Measurements from ENCODE around the gene SDK2.

The SDK2 gene

GRCh38 chr17:73609060-73609459 lies 35.2 kb downstream of the SDK2 start:
- DNase-seq, result no peak

GRCh38 chr17:73605444-73605843 lies 38.8 kb downstream of the SDK2 start:
- DNase-seq, result no peak

- no peak for DNase-seq
Measured at GRCh38 chr17:73604476-73604875, 39.8 kb downstream of the SDK2 start.

- DNase-seq, result no peak
Measured at GRCh38 chr17:73603971-73604370, 40.3 kb downstream of the SDK2 start.

- no peak for DNase-seq
Measured at GRCh38 chr17:73600103-73600871, 44.0 kb downstream of the SDK2 start.

- no peak for DNase-seq
Measured at GRCh38 chr17:73599599-73599998, 44.6 kb downstream of the SDK2 start.

GRCh38 chr17:73598212-73598611 lies 46.0 kb downstream of the SDK2 start:
- no peak for DNase-seq

GRCh38 chr17:73595931-73596330 lies 48.3 kb downstream of the SDK2 start:
- no peak for DNase-seq

GRCh38 chr17:73595479-73595878 lies 48.8 kb downstream of the SDK2 start:
- DNase-seq, result no peak

GRCh38 chr17:73595068-73595467 lies 49.2 kb downstream of the SDK2 start:
- DNase-seq, result no peak

GRCh38 chr17:73594598-73594997 lies 49.6 kb downstream of the SDK2 start:
- no peak for DNase-seq

- no peak for DNase-seq
Measured at GRCh38 chr17:73594025-73594424, 50.2 kb downstream of the SDK2 start.

- DNase-seq, result no peak
Measured at GRCh38 chr17:73593249-73593965, 50.8 kb downstream of the SDK2 start.

- peak in 1 of 2 experiments; percentile 38 for DNase-seq
Measured at GRCh38 chr17:73592501-73592961, 51.7 kb downstream of the SDK2 start.

- DNase-seq, result no peak
Measured at GRCh38 chr17:73592079-73592415, 52.2 kb downstream of the SDK2 start.

- DNase-seq, result no peak
Measured at GRCh38 chr17:73591296-73592078, 52.8 kb downstream of the SDK2 start.

GRCh38 chr17:73589363-73589980 lies 54.8 kb downstream of the SDK2 start:
- DNase-seq, result no peak

- DNase-seq, result no peak
Measured at GRCh38 chr17:73588891-73589290, 55.4 kb downstream of the SDK2 start.

- DNase-seq, result no peak
Measured at GRCh38 chr17:73588301-73588846, 55.9 kb downstream of the SDK2 start.

GRCh38 chr17:73586921-73587602 lies 57.2 kb downstream of the SDK2 start:
- no peak for DNase-seq

- no peak for DNase-seq
Measured at GRCh38 chr17:73586275-73586832, 57.9 kb downstream of the SDK2 start.

GRCh38 chr17:73585583-73585982 lies 58.7 kb downstream of the SDK2 start:
- DNase-seq, result no peak
